GM12878 (cell line): ENCODE results near the gene KCNJ10. TPM values are rescaled to one million over a fixed set of nuclear protein-coding genes. Genes with fewer than 3 reads are reported as not detected.

Experiments
- ATAC-seq: fragments of 200-7000 bp; cut with Tn5 transposase; 3 replicates; pipeline ENCODE4 v1.9.1; 2020; ENCODE audit warnings: mild to moderate bottlenecking, moderate library complexity
- BruUV-seq: library from RNA; stranded (reverse); fragments of 400-500 nt; replicated peaks from 2 replicates; lab custom pipeline; 2021; lab: Mats Ljungman, UMichigan
- CTCF ChIA-PET: fragments of 300-600 bp; sonication (Branson Sonifier 250); formaldehyde crosslinking; extraction: SDS; loops from one replicate; lab custom pipeline; 2021; ENCODE audit warnings: inconsistent platforms; lab: Yijun Ruan, JAX
- POLR2A ChIA-PET: fragments of 350-600 bp; formaldehyde crosslinking; extraction: SDS; loops from one replicate; lab custom pipeline; 2021; ENCODE audit warnings: inconsistent platforms; lab: Charles Lee
- RAD21 ChIA-PET: fragments of 300-600 bp; sonication (Branson Sonifier 250); formaldehyde crosslinking; loops from one replicate; lab custom pipeline; 2023; ENCODE audit warnings: antibody characterized with exemption; ENCODE audit not compliant: unreplicated experiment; lab: Charles Lee
- SMC1A ChIA-PET: fragments of 300-600 bp; sonication (Branson Sonifier 250); formaldehyde crosslinking; loops from one replicate; lab custom pipeline; 2023; ENCODE audit not compliant: unreplicated experiment, uncharacterized antibody; lab: Charles Lee
- DNase-seq: peaks from one replicate; pipeline ENCODE4 v3.0.0-alpha.2; 2011; ENCODE audit warnings: low read depth, low spot score
- FAIRE-seq: peaks from 3 replicates; lab custom pipeline; 2011; peaks lifted over from hg19 to GRCh38; lab: Jason Lieb, UNC
- H2AFZ ChIP-seq: 2 replicates; pipeline ENCODE4 v1.6.0; 2011; ENCODE audit warnings: low read depth, low read length, control low read depth; ENCODE audit not compliant: control insufficient read depth
- H3K27ac ChIP-seq: 2 replicates; pipeline ENCODE4 v1.5.1; 2011; ENCODE audit warnings: control low read depth; ENCODE audit not compliant: control insufficient read depth, insufficient read depth
- H3K27me3 ChIP-seq, 2 experiments: replicated peaks in 1 of 2; 2 replicates each; pipeline versions ENCODE4 v1.6.0 to v1.6.1; 2011; ENCODE audit warnings: low read length in 1 of 2; ENCODE audit not compliant: control insufficient read depth in 2 of 2, insufficient read depth in 2 of 2
- H3K36me3 ChIP-seq, 2 experiments: 2 replicates each; pipeline ENCODE4 v1.5.1; 2011; ENCODE audit warnings: low read length in 1 of 2; ENCODE audit not compliant: control insufficient read depth in 2 of 2, insufficient read depth in 2 of 2
- H3K4me1 ChIP-seq: 2 replicates; pipeline ENCODE4 v1.6.1; 2011; ENCODE audit warnings: mild to moderate bottlenecking, low read length, moderate library complexity, mixed read lengths; ENCODE audit not compliant: control insufficient read depth, insufficient read depth
- H3K4me2 ChIP-seq: 2 replicates; pipeline ENCODE4 v1.6.0; 2011; ENCODE audit warnings: control low read depth; ENCODE audit not compliant: control insufficient read depth, insufficient read depth
- H3K4me3 ChIP-seq: fragments of 200-600 bp; sonication (generic); 2 replicates; pipeline ENCODE4 v1.5.1; 2016
- H3K79me2 ChIP-seq: 2 replicates; pipeline ENCODE4 v1.6.0; 2011; ENCODE audit warnings: low read length; ENCODE audit not compliant: control insufficient read depth, insufficient read depth
- H3K9ac ChIP-seq: 2 replicates; pipeline ENCODE4 v1.8.0; 2011; ENCODE audit warnings: low read length, control low read depth, mixed read lengths; ENCODE audit not compliant: control insufficient read depth, insufficient read depth
- H3K9me3 ChIP-seq: replicated peaks from 3 replicates; pipeline ENCODE4 v1.5.1; 2011; ENCODE audit warnings: mild to moderate bottlenecking, low read length; ENCODE audit not compliant: control insufficient read depth, insufficient read depth
- H4K20me1 ChIP-seq: 2 replicates; pipeline ENCODE4 v1.6.0; 2011; ENCODE audit not compliant: control insufficient read depth, insufficient read depth
- LARP7 ChIP-seq: fragments of 450-650 bp; IDR thresholded peaks from 2 replicates; pipeline ENCODE4 v1.6.1; 2017; ENCODE audit warnings: mild to moderate bottlenecking
- SMAD5 ChIP-seq: IDR thresholded peaks from 2 replicates; pipeline ENCODE4 v1.6.1; 2016; ENCODE audit warnings: antibody characterized with exemption, low read depth
- SRF ChIP-seq, 2 experiments: IDR thresholded peaks; 2 replicates each; pipeline ENCODE4 v1.6.1; 2011; ENCODE audit warnings: low read depth in 2 of 2, low read length in 2 of 2, mild to moderate bottlenecking in 1 of 2, moderate library complexity in 1 of 2
- TARDBP ChIP-seq: IDR thresholded peaks from 2 replicates; pipeline ENCODE4 v1.6.1; 2016; ENCODE audit warnings: borderline replicate concordance
- TBL1XR1 ChIP-seq: IDR thresholded peaks from 2 replicates; pipeline ENCODE4 v1.6.1; 2012; ENCODE audit warnings: low read depth, low read length, improper control_type of control experiment
- WGBS: methylation state at CpG from one replicate; pipeline ENCODE4 v1.1.6; 2016; ENCODE audit warnings: low lambda C conversion rate; ENCODE audit not compliant: insufficient replicate concordance, insufficient coverage; ENCODE audit errors: missing lambda C conversion rate; 5-methylcytosine and 5-hydroxymethylcytosine counted together
- in situ Hi-C: fragments of 300-500 bp; cut with MboI; formaldehyde crosslinking; loops from 9 replicates; pipeline ENCODE4 v1.14.3; 2018; ENCODE audit warnings: mixed read lengths
- intact Hi-C: fragments of 100-400 bp; cut with micrococcal nuclease; formaldehyde crosslinking; loops from one replicate; pipeline ENCODE4 v1.14.2; 2022; ENCODE audit not compliant: unreplicated experiment
- polyA plus RNA-seq, 11 experiments: library from polyadenylated mRNA; depleted of rRNA in 4 of 11; unstranded in 6 of 11; stranded (reverse) in 5 of 11; fragments of >200 nt; fragmentation: Nextera tagmentation in 4 of 11; fragmentation: Illumina TruSeq in 1 of 11; extraction: Ambion mirVana in 4 of 11; extraction: Trizol in 1 of 11; gene quantifications; 1 replicate in 1 of 11; 2 replicates in 10 of 11; pipeline versions ENCODE4 v1.2.1 to v1.2.3, GENCODE V29; 2011 to 2016; ENCODE audit warnings: inconsistent platforms in 2 of 11, missing spikeins in 2 of 11, low read depth in 1 of 11
- total RNA-seq, 4 experiments: library from RNA; depleted of rRNA in 3 of 4; stranded (reverse); fragments of >200 nt in 3 of 4; fragmentation: Illumina TruSeq in 1 of 4; extraction: Trizol in 1 of 4; gene quantifications; 2 replicates each; pipeline versions ENCODE4 v1.2.1 to v1.2.3, GENCODE V29; 2013 to 2021
- TF ChIP-seq, protein P1 (sequence below): IDR thresholded peaks from 2 replicates; pipeline ENCODE4 v1.6.1; 2011; ENCODE audit warnings: mild to moderate bottlenecking, low read depth, low read length, moderate library complexity; ENCODE audit not compliant: insufficient replicate concordance

KCNJ10 gene
- total and polyA plus RNA-seq, 10 of the 15 experiments (the other 5 are each of a cell fraction or from before 2014, with no cell fraction given), result 0.01 to 0.29 (median 0.09) TPM; not detected in 2

DNA sequence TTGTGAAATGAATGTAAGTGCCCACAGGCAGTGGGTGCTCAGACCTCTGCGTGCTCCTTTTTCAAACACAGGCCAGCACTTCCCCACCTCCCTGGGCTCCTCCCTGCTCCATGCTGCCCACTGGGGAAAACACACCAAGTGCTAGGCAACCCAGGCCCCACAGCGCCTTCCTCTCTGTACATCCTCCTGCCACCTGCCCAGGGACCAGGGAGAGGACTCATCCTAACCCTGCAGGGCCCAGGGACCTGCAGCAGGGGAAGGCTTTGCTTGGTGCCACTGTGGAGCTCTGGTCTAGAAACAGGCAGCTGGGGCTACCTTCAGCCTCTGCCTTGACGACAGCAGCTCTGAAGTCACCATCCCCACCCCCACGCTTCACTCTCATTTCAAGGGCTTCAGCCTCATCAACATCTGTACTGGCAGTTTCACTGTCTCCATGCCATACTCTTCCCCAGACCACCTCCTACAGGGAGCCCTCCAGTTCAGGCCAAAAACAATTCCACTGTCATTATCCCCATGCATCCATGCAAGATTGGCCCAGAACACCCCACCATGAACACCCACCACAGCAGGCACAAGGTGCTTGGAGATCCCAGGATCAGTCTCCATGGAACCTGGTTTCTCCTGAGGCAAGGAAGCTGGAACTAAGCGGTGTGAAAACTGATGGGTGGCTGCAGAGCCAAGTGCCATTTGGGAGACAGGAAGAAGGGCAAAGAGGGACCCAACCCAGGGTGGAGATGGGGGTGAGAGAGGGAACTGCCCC, 27.4 kb upstream of the KCNJ10 start:
- Histone ChIP-seq H3K27me3 (no peaks in the 10 kb centered on the region), H4K20me1 (no peaks in the 10 kb centered on the region; the same call in 1 of the 2 replicates), H3K4me1 (peaks cover 25% of the 10 kb centered on the region), H3K4me2 (peak overlapping the region; percentile 97), H3K36me3 (no peaks in the 10 kb centered on the region; a peak in 2 of 4 replicates), H2AFZ (no peak overlapping the region), H3K9me3 (no peaks in the 10 kb centered on the region), H3K27ac (no peak overlapping the region), H3K4me3 (peak overlapping the region; percentile 77), H3K9ac (peak overlapping the region; percentile 75), H3K79me2 (peaks cover 9% of the 10 kb centered on the region)
- CTCF ChIA-PET, result interaction anchor here (0.8 to 30.2 kb wide), 15 partner anchors 8 to 279 kb away, joined by 3 to 1035 read pairs (median 8); partner anchors contain the start of genes KCNJ10 and KCNJ9
- no peak for DNase-seq
- RAD21 ChIA-PET, result interaction anchor here (0.8 to 4.4 kb wide), 10 partner anchors 11 to 279 kb away, joined by 3 to 31 read pairs (median 4); partner anchors contain the start of genes KCNJ9 and PEX19
- FAIRE-seq, result peak; percentile 76
- peak; percentile 10 for ATAC-seq
- TSS peak; percentile 68 for BruUV-seq
- intact Hi-C loops, result no loop called here
- SMC1A ChIA-PET, result interaction anchor here (0.7 to 4.2 kb wide), 5 partner anchors 8 to 194 kb away, joined by 3 to 35 read pairs (median 4); no protein-coding TSS in a partner anchor
- TF ChIP-seq SMAD5, result no peak
- TF ChIP-seq, protein P1, sequence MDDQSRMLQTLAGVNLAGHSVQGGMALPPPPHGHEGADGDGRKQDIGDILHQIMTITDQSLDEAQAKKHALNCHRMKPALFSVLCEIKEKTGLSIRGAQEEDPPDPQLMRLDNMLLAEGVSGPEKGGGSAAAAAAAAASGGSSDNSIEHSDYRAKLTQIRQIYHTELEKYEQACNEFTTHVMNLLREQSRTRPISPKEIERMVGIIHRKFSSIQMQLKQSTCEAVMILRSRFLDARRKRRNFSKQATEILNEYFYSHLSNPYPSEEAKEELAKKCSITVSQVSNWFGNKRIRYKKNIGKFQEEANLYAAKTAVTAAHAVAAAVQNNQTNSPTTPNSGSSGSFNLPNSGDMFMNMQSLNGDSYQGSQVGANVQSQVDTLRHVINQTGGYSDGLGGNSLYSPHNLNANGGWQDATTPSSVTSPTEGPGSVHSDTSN, result no peak
- no peak for TF ChIP-seq LARP7
- TF ChIP-seq SRF (IDR thresholded peaks at IDR 0.05; ENCODE audit: low read depth in 2 of 2, low read length in 2 of 2), result no peak
- TF ChIP-seq TBL1XR1, result no peak
- no peak for TF ChIP-seq TARDBP
- 84% methylated on average over 5 of the region's 5 CpGs for WGBS
- POLR2A ChIA-PET, result interaction anchor here (0.6 to 2.0 kb wide), 6 partner anchors 11 to 540 kb away, joined by 3 to 7 read pairs (median 4); partner anchors contain the start of genes DCAF8 and PEX19
- in situ Hi-C loops, result loop anchor here (5.0 kb wide), 3 partner anchors 155 to 280 kb away; no protein-coding TSS in a partner anchor
